ENCODE results near the gene HS6ST3.

- TF ChIP-seq CTCF (IDR thresholded peaks at IDR 0.05 in 8 of 11, conservative IDR thresholded peaks at IDR 0.05 in 3 of 11) (no peak), POLR2A (IDR thresholded peaks at IDR 0.05) (no peak)
Measured at GRCh38 chr13:96573563-96573962, 483.7 kb downstream of the HS6ST3 start.

Data from spleen (tissue), 7 donors.